HEK293T (cell line): ENCODE measurements around the gene LSS.

Experiments used
- ELF4 ChIP-seq: fragments of 450-650 bp; IDR thresholded peaks from 2 replicates; pipeline ENCODE4 v1.6.1; 2017; ENCODE audit warnings: antibody characterized with exemption
- FOXK2 ChIP-seq: fragments of 450-650 bp; IDR thresholded peaks from 2 replicates; pipeline ENCODE4 v1.6.1; 2016; ENCODE audit warnings: mild to moderate bottlenecking
- FOXM1 ChIP-seq: fragments of 450-650 bp; IDR thresholded peaks from 2 replicates; pipeline ENCODE4 v1.6.1; 2017; ENCODE audit warnings: mild to moderate bottlenecking, borderline replicate concordance
- L3MBTL2 ChIP-seq: fragments of 450-650 bp; conservative IDR thresholded peaks from 2 replicates; pipeline ENCODE4 v1.6.1; 2016; ENCODE audit warnings: mild to moderate bottlenecking
- PKNOX1 ChIP-seq: fragments of 450-650 bp; IDR thresholded peaks from 2 replicates; pipeline ENCODE4 v1.6.1; 2016

DNA sequence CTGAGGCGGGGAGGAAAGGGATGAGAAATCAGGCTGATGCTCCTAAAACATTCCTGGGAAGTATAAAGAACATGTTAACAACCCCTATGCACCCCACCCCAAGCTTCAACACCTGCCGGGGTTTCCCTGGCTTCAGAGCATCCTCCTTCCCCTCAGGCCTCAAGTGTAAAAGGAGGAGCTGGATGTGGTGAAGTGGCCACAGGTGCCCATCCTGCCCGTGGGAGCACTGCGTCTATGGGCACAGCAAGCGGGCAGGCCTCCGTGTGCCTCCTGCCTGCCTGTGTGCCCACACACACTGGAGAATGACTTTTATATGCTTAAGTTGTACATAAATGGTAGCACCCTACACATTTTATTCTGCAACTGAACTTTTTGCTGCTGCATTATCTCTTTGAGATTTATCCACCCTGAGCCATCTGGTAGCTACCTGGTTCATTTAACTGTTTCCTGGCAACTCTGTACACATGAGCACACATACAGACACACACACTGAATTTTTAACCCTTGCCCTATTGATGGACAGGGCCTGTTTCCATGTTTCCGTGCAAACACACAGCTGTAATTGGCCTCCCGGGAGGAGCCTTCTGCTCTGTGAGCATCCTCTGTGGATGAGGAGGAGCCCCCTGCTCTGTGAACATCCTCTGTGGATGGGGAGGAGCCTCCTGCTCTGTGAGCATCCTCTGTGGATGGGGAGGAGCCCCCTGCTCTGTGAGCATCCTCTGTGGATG lies 59.8 kb downstream of the LSS start:
- TF ChIP-seq FOXK2: no peak
- no peak for TF ChIP-seq ELF4
- no peak for TF ChIP-seq L3MBTL2
- TF ChIP-seq FOXM1: no peak
- no peak for TF ChIP-seq PKNOX1
